ENCODE results near the gene PC.

GRCh38 chr11:66856496-66857233 is 101.5 kb downstream of the PC start, which contains the start of gene LRFN4:
- TF ChIP-seq CTCF (conservative IDR thresholded peaks at IDR 0.05; ENCODE audit: low read depth in 2 of 2) (no peak), EZH2 (IDR thresholded peaks at IDR 0.05; ENCODE audit: low read depth, unreplicated experiment) (no peak)
